GM20000 (cell line): Measurements from ENCODE around the gene TEDDM1.

Experiments used
- DNase-seq: peaks from one replicate; pipeline ENCODE4 v3.0.0; 2012; ENCODE audit warnings: low spot score
- CTCF ChIP-seq: IDR thresholded peaks from 2 replicates; pipeline ENCODE4 v1.5.1; 2012; ENCODE audit warnings: mild to moderate bottlenecking, control low read depth; ENCODE audit errors: extremely low read depth, missing control alignments

The TEDDM1 gene

DNA sequence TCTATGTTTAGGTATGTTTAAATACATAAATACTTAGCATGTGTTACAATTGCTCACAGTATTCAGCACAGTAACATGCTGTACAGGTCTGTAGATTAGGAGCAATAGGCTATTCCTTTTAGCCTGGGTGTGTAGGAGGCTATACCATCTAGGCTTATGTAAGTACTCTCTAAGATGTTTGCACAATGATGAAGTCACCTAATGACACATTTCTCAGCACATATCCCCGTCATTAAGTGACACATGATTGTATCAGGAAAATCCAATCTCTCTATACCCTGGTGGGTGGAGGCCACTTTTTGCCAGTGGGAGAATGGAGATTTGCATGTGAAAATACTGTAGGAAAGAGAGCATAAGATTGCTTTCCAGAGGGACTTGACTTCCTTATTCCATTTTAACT lies 5.5 kb upstream of the TEDDM1 start:
- no peak for DNase-seq
- TF ChIP-seq CTCF = no peak

- no peak for TF ChIP-seq CTCF
- DNase-seq = no peak
These were observed 5.1 kb upstream of the TEDDM1 start for GRCh38 chr1:182405578-182405977.

DNA sequence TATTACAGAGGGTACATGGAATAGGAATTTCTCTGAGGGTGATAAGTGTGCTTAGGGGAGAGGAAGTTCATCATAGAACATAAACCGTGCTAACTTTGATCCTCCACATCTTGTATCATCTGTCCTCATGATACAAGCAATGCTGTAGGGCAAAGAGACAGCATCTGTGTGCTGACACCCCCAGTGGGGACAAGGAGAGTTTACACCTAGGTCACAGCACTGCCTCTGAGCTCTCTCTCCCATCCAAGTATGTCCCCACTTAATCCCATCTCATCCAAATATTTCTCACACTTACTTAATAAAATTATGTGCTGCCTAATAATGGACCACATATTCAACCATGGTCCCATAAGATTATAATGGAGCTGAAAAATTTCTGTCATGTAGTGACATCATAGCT lies 4.3 kb upstream of the TEDDM1 start:
- no peak for DNase-seq

DNA sequence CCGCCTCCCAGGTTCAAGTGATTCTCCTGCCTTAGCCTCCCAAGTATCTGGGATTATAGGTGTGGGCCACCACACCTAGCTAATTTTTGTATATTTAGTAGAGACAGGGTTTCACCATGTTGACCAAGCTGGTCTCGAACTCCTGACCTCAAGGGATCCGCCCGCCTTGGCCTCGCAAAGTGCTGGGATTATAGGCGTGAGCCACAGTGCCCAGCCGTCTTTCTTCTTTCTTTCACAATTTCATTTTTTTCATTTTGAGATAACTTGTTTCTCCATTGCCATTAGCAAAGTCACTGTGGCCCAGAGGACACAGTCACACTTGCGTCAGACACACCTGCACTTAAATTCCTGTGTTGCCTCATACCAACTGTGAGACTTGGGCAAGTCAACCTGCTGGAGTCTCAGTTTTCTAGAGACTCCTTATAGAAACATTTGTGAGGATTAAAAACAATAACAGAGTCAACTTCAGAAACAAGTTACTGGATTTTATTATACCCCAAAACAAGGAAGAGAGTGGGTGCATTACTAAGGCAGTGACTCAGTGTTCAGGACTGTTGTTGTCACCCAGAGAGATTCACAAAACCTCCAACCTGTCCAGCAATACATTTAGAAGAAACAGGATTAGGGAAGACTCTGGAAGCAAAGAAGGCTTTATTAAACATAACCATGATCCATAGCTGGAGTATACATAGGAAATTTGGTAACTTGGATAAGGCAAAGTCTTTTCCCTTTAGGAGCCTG lies 2.6 kb downstream of the TEDDM1 start:
- DNase-seq = no peak
- TF ChIP-seq CTCF = no peak

More for the DNA sequence above, 4.3 kb upstream of the TEDDM1 start:
- no peak for TF ChIP-seq CTCF

GRCh38 chr1:182395906-182396305 lies 4.6 kb downstream of the TEDDM1 start:
- TF ChIP-seq CTCF = no peak
- no peak for DNase-seq

DNA sequence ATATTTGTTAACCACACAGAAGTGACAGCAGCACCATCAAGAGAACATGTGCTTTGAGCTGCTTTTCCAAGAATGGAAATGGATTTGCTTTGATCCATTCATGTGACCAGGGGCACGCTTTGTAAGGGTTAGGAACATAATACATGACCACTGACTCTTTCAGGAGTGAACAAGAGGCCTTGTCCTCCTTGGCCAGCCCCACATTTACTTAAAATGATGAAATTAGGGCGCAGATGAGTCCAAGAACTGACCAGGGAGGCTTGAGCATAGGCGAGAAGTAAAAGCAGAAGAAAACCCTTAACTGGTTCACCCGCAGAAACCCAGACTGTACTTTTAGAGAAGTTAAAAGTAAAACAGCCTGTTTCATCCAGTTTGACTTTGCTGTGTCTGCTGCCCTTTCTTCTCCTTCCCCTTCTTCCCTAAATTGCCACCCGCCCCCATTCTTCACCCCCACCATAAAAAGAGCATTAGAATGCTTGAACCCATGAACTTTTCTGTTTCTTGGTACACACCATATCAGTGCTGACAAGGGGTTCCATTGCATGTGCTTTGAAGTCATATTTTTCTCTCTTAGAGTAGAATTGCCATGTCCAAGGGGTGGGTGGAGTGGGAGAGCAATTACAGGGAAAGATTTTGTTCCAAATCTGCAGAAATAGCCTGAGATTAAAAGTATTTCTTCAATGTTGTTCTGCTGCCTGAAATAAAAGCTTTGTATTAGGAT lies 6.3 kb downstream of the TEDDM1 start:
- TF ChIP-seq CTCF = no peak
- no peak for DNase-seq
